ENCODE results near the gene MRPL14. TPM values are rescaled to one million over a fixed set of nuclear protein-coding genes. Genes with fewer than 3 reads are reported as not detected.

MRPL14 gene
- total RNA-seq, 2 experiments from 2014 or later: 10.4 to 11.5 TPM

DNA sequence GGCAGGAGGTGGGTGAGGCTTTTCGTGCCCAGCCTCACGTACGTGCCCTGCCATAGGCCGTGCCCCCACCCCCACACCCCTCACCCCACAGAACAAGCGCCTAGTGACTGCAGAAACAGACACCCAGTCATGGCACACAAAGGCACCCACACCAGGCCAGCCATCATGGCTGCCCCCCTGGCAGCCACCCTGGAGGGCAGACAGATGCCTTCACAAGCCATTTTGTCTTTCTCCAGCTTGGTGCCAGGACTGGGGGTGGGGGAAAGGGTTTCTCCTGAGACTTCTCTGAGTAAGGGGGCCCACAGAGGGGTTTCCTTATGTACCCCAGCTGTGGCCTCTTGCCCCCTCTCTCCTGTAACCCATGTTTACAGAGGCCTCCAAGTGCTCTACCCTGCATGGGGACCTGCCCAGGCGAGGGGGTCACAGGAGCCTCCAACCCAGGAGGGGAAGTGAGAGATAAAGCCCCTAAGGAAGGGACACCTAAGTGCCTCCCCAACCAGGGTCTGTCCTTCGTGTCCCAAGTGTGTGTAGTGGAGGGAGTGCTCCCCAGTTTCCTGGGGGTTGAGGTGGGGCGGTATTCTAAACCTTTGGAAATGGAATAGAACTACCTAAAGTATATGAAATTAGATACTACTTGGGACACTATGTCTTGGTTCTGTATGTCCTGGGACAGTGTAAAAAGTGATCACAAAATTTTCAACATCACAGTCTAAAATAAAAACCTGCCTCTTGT, 49.9 kb downstream of the MRPL14 start:
- Histone ChIP-seq H3K4me3 (ENCODE audit: low read length) (no peak overlapping the region), H3K9me3 (ENCODE audit: control insufficient read depth in 1 of 2, insufficient read depth in 1 of 2, low read length in 2 of 2) (no peaks in the 10 kb centered on the region), H3K27me3 (ENCODE audit: control insufficient read depth in 1 of 2, insufficient read depth in 2 of 2, low read length in 2 of 2) (peaks cover 5 to 9% of the 10 kb centered on the region in 2 experiments), H3K27ac (ENCODE audit: low read depth in 1 of 2, low read length in 2 of 2) (no peak overlapping the region), H3K36me3 (ENCODE audit: insufficient read depth, low read length) (no peaks in the 10 kb centered on the region), H3K4me1 (ENCODE audit: insufficient read depth, low read length) (peaks cover 26% of the 10 kb centered on the region)
- ATAC-seq (ENCODE audit: poor library complexity) (no peak), DNase-seq (no peak)
- Mint-ChIP-seq H3K9me3 (no peaks in the 10 kb centered on the region), H3K36me3 (ENCODE audit: low read depth) (no peaks in the 10 kb centered on the region), H3K27me3 (peaks cover 26% of the 10 kb centered on the region), H3K4me3 (no peak overlapping the region), H3K27ac (no peak overlapping the region), H3K4me1 (ENCODE audit: low read depth) (peaks cover 17% of the 10 kb centered on the region)
- intact Hi-C loops (cut with DNase I, micrococcal nuclease): loop anchor here in 1 of 2 experiments (5.0 kb wide), 1 partner anchor 470 kb away; no protein-coding TSS in a partner anchor
- ChIA-PET POLR2A (no interaction called here), CTCF (no interaction called here)
- TF ChIP-seq, protein P1, sequence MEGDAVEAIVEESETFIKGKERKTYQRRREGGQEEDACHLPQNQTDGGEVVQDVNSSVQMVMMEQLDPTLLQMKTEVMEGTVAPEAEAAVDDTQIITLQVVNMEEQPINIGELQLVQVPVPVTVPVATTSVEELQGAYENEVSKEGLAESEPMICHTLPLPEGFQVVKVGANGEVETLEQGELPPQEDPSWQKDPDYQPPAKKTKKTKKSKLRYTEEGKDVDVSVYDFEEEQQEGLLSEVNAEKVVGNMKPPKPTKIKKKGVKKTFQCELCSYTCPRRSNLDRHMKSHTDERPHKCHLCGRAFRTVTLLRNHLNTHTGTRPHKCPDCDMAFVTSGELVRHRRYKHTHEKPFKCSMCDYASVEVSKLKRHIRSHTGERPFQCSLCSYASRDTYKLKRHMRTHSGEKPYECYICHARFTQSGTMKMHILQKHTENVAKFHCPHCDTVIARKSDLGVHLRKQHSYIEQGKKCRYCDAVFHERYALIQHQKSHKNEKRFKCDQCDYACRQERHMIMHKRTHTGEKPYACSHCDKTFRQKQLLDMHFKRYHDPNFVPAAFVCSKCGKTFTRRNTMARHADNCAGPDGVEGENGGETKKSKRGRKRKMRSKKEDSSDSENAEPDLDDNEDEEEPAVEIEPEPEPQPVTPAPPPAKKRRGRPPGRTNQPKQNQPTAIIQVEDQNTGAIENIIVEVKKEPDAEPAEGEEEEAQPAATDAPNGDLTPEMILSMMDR (IDR thresholded peaks at IDR 0.05): no peak

DNA sequence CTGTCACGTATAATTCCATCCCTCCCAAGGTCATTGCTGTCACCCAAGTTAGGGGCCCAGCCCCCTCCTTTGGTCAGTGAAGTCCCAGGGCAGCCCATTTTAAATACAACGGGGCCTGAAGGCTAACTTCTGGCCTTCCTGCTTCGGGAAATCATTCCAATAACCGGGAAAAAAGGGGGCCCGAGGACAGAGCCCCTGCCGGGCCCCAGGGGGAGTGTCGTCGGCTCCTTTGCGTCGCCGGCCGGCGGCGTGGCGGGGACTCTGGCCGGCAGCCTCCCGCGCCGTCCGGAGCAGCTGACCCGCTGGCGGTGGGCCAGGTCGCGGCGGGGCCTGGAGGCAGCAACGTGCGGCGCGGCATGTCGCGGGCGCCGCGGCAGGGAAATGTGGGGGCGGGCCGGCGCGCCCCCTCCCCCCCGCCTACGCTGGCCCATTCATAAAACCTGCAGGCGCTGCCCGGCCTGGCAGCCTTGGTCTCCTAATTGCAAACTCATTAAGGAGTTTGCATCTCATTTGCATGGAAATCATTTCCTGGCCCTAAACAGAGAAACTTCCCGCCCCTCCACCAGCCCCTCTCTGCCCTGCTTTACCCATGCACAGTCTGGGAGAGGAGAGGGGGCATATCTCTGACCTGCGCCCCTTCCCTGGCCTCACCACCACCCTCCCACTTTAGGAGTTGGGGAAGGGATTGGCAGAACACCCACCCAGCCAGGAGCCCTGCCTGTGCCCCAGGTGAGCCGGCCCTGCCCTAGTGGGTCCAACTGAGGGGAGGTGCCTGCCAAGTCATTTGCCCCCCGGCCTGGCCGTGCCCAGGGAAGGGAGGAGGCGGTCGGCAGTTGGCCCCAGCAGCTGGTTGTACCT, 50.7 kb downstream of the MRPL14 start:
- intact Hi-C loops (cut with DNase I, micrococcal nuclease): loop anchor here in 1 of 2 experiments (5.0 kb wide), 1 partner anchor 469 kb away; no protein-coding TSS in a partner anchor
- H3K4me3 Mint-ChIP-seq: no peak overlapping the region
- peaks cover 17% of the 10 kb centered on the region for H3K4me1 Mint-ChIP-seq (ENCODE audit: low read depth)
- no peaks in the 10 kb centered on the region for H3K36me3 Mint-ChIP-seq (ENCODE audit: low read depth)
- ChIA-PET POLR2A (no interaction called here), CTCF (interaction anchor here (4.0 kb wide), 1 partner anchor 307 kb away, joined by 20 read pairs; the partner anchor contains the start of gene VEGFA)
- TF ChIP-seq, protein P1 (IDR thresholded peaks at IDR 0.05): no peak
- Histone ChIP-seq H3K4me1 (ENCODE audit: insufficient read depth, low read length) (peaks cover 26% of the 10 kb centered on the region), H3K27ac (ENCODE audit: low read depth in 1 of 2, low read length in 2 of 2) (no peak overlapping the region), H3K27me3 (ENCODE audit: control insufficient read depth in 1 of 2, insufficient read depth in 2 of 2, low read length in 2 of 2) (peaks cover 5 to 9% of the 10 kb centered on the region in 2 experiments), H3K4me3 (ENCODE audit: low read length) (no peak overlapping the region), H3K9me3 (ENCODE audit: control insufficient read depth in 1 of 2, insufficient read depth in 1 of 2, low read length in 2 of 2) (no peaks in the 10 kb centered on the region), H3K36me3 (ENCODE audit: insufficient read depth, low read length) (no peaks in the 10 kb centered on the region)
- H3K9me3 Mint-ChIP-seq: no peaks in the 10 kb centered on the region
- no peak for DNase-seq
- no peak for ATAC-seq (ENCODE audit: poor library complexity)
- H3K27me3 Mint-ChIP-seq: peaks cover 26% of the 10 kb centered on the region
- H3K27ac Mint-ChIP-seq: no peak overlapping the region

DNA sequence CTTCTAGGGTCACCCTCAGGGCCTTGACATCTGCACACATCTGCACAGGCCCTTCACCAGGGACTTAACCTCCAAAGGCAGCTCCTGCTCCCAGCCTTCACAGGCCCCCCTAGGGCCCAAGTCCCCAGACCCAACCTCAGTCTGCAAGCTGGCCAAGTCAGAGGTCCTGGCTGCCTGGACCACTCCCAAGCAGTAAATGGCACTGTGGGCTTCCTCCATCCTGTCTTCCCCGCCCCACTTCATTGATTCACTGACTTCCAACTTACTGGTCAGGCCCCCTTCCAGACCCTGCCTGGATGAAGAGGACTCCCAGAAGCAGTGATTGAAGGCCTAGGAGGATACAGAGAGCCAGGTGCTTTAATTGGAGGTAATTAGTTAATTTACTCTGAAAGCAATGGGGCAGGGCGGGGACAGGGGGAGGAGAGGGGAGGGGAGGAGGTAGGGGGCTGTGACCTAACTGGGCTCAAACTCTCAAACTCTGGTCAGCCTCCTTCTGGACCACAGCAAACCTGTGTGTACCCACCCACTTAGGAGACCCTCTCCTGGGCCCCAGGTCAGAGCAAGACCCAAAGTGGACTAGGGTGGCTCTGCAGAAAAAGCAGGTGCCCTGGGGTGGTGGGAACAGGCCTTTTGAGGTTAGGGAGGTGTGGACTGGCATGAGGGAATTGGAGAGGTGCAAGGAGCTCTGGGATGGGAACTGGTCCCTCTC, 51.5 kb downstream of the MRPL14 start:
- peaks cover 5 to 9% of the 10 kb centered on the region in 2 experiments for H3K27me3 ChIP-seq (ENCODE audit: control insufficient read depth in 1 of 2, insufficient read depth in 2 of 2, low read length in 2 of 2)
- H3K36me3 ChIP-seq (ENCODE audit: insufficient read depth, low read length): no peaks in the 10 kb centered on the region
- intact Hi-C loops (cut with DNase I, micrococcal nuclease): loop anchor here in 1 of 2 experiments (5.0 kb wide), 1 partner anchor 468 kb away; no protein-coding TSS in a partner anchor
- no peak for DNase-seq
- CTCF ChIA-PET: interaction anchor here (4.0 kb wide), 1 partner anchor 306 kb away, joined by 20 read pairs; the partner anchor contains the start of gene VEGFA
- H3K9me3 ChIP-seq (ENCODE audit: control insufficient read depth in 1 of 2, insufficient read depth in 1 of 2, low read length in 2 of 2): no peaks in the 10 kb centered on the region
- no peak overlapping the region for H3K4me3 ChIP-seq (ENCODE audit: low read length)
- no peaks in the 10 kb centered on the region for H3K36me3 Mint-ChIP-seq (ENCODE audit: low read depth)
- H3K4me3 Mint-ChIP-seq: no peak overlapping the region
- peaks cover 26% of the 10 kb centered on the region for H3K27me3 Mint-ChIP-seq
- H3K4me1 Mint-ChIP-seq (ENCODE audit: low read depth): peaks cover 17% of the 10 kb centered on the region
- no peaks in the 10 kb centered on the region for H3K9me3 Mint-ChIP-seq
- POLR2A ChIA-PET: no interaction called here
- TF ChIP-seq, protein P1 (IDR thresholded peaks at IDR 0.05): no peak
- ATAC-seq (ENCODE audit: poor library complexity): no peak
- H3K27ac ChIP-seq (ENCODE audit: low read depth in 1 of 2, low read length in 2 of 2): no peak overlapping the region
- peaks cover 26% of the 10 kb centered on the region for H3K4me1 ChIP-seq (ENCODE audit: insufficient read depth, low read length)
- no peak overlapping the region for H3K27ac Mint-ChIP-seq
